H1 (cell line): ENCODE results near the gene BAK1. TPM values are rescaled to one million over a fixed set of nuclear protein-coding genes. Genes with fewer than 3 reads are reported as not detected.

Source experiments
- CTCF ChIA-PET: fragments of 300-600 bp; sonication (Branson Sonifier 250); formaldehyde crosslinking; loops from one replicate; lab custom pipeline; 2021; ENCODE audit not compliant: partially characterized antibody; lab: Charles Lee
- POLR2A ChIA-PET: fragments of 300-600 bp; sonication (Branson Sonifier 250); formaldehyde crosslinking; loops from one replicate; lab custom pipeline; 2021; ENCODE audit warnings: inconsistent platforms; ENCODE audit not compliant: partially characterized antibody; lab: Charles Lee
- DNase-seq, 2 experiments: peaks; one replicate each; pipeline versions ENCODE4 v3.0.0 to v3.0.0-alpha.2; 2010 to 2022; ENCODE audit warnings: low spot score in 2 of 2, low read depth in 1 of 2, mixed read lengths in 1 of 2
- FAIRE-seq: peaks from 2 replicates; lab custom pipeline; 2011; peaks lifted over from hg19 to GRCh38; lab: Jason Lieb, UNC
- H2AFZ ChIP-seq: 2 replicates; pipeline ENCODE4 v1.8.1; 2012; ENCODE audit warnings: low read length, inconsistent platforms
- H2AK5ac ChIP-seq: 2 replicates; pipeline ENCODE4 v1.6.1; 2013; ENCODE audit warnings: low read depth, low read length
- H2BK120ac ChIP-seq: replicated peaks from 2 replicates; pipeline ENCODE3; 2013; ENCODE audit warnings: low read depth, low read length, inconsistent platforms
- H2BK12ac ChIP-seq: 2 replicates; pipeline ENCODE4 v1.6.1; 2013; ENCODE audit warnings: low read depth, low read length
- H2BK15ac ChIP-seq: 2 replicates; pipeline ENCODE4 v1.6.1; 2013; ENCODE audit warnings: low read length
- H2BK20ac ChIP-seq: 2 replicates; pipeline ENCODE4 v1.6.1; 2013; ENCODE audit warnings: low read length
- H2BK5ac ChIP-seq: 2 replicates; pipeline ENCODE4 v1.6.1; 2013; ENCODE audit warnings: low read depth, low read length
- H3K14ac ChIP-seq: 2 replicates; pipeline ENCODE4 v1.6.1; 2013; ENCODE audit warnings: inconsistent platforms; ENCODE audit not compliant: insufficient read length
- H3K18ac ChIP-seq: 2 replicates; pipeline ENCODE4 v1.6.1; 2013; ENCODE audit warnings: low read length; ENCODE audit errors: extremely low read depth
- H3K23ac ChIP-seq: 2 replicates; pipeline ENCODE4 v1.6.1; 2013; ENCODE audit warnings: inconsistent platforms; ENCODE audit not compliant: insufficient read length
- H3K23me2 ChIP-seq: 2 replicates; pipeline ENCODE4 v1.6.1; 2013; ENCODE audit warnings: low read depth, low read length
- H3K27ac ChIP-seq: 2 replicates; pipeline ENCODE4 v1.6.1; 2011; ENCODE audit warnings: low read depth, low read length, inconsistent platforms
- H3K27me3 ChIP-seq, 4 experiments: replicated peaks in 1 of 4; 1 replicate in 1 of 4; 2 replicates in 3 of 4; pipeline versions ENCODE4 v1.6.1 to v1.8.1; 2011 to 2013; ENCODE audit warnings: low read length in 3 of 4, mild to moderate bottlenecking in 3 of 4, inconsistent platforms in 2 of 4, mixed read lengths in 2 of 4, moderate library complexity in 1 of 4; ENCODE audit not compliant: control insufficient read depth in 3 of 4, insufficient read depth in 3 of 4; ENCODE audit errors: extremely low read depth in 1 of 4
- H3K36me3 ChIP-seq, 4 experiments: 2 replicates each; pipeline versions ENCODE4 v1.6.1 to v1.8.1; 2011 to 2013; ENCODE audit warnings: mild to moderate bottlenecking in 4 of 4, low read length in 3 of 4, moderate library complexity in 2 of 4, control low read depth in 1 of 4, inconsistent platforms in 1 of 4; ENCODE audit not compliant: insufficient read depth in 4 of 4, control insufficient read depth in 2 of 4
- H3K4ac ChIP-seq: replicated peaks from 2 replicates; pipeline ENCODE3; 2013; ENCODE audit warnings: low read length, low read depth, mixed read lengths, inconsistent platforms; ENCODE audit not compliant: insufficient read length
- H3K4me1 ChIP-seq, 4 experiments: replicated peaks in 1 of 4; 1 replicate in 1 of 4; 2 replicates in 3 of 4; pipeline versions ENCODE4 v1.6.1 to v1.8.1; 2011 to 2013; ENCODE audit warnings: low read length in 3 of 4, inconsistent platforms in 2 of 4, mixed read lengths in 1 of 4; ENCODE audit not compliant: insufficient read depth in 4 of 4, control insufficient read depth in 3 of 4
- H3K4me2 ChIP-seq, 2 experiments: 2 replicates each; pipeline versions ENCODE4 v1.6.1 to v1.8.1; 2011 to 2013; ENCODE audit warnings: low read depth in 2 of 2, low read length in 2 of 2, control low read depth in 1 of 2, inconsistent platforms in 1 of 2, mild to moderate bottlenecking in 1 of 2; ENCODE audit not compliant: insufficient read depth in 1 of 2
- H3K4me3 ChIP-seq, 4 experiments: fragments of 200-600, 300-600 bp in 1 of 4; sonication (generic), shearing (Covaris generic), sonication (Bioruptor Twin) in 1 of 4; 2 replicates each; pipeline versions ENCODE4 v1.5.1 to v1.8.1; 2011 to 2016; ENCODE audit warnings: low read length in 4 of 4, low read depth in 3 of 4, control low read depth in 2 of 4, inconsistent platforms in 2 of 4, mild to moderate bottlenecking in 2 of 4, mixed read lengths in 1 of 4, moderate library complexity in 1 of 4; ENCODE audit not compliant: insufficient read depth in 2 of 4; ENCODE audit errors: extremely low read depth in 1 of 4
- H3K56ac ChIP-seq: replicated peaks from 2 replicates; pipeline ENCODE3; 2013; ENCODE audit warnings: low read depth, mild to moderate bottlenecking, mixed read lengths, low read length, inconsistent platforms; ENCODE audit not compliant: insufficient read length
- H3K79me1 ChIP-seq: 2 replicates; pipeline ENCODE4 v1.6.1; 2013; ENCODE audit warnings: low read depth, low read length, control low read depth
- H3K79me2 ChIP-seq, 2 experiments: 2 replicates each; pipeline versions ENCODE4 v1.6.1 to v1.8.1; 2012 to 2013; ENCODE audit warnings: low read length in 2 of 2, mild to moderate bottlenecking in 2 of 2, inconsistent platforms in 1 of 2; ENCODE audit not compliant: insufficient read depth in 2 of 2, control insufficient read depth in 1 of 2
- H3K9ac ChIP-seq, 4 experiments: replicated peaks in 1 of 4; 1 replicate in 1 of 4; 2 replicates in 3 of 4; pipeline versions ENCODE4 v1.6.1 to v1.8.1; 2011 to 2013; ENCODE audit warnings: low read depth in 3 of 4, low read length in 3 of 4, control low read depth in 2 of 4, mild to moderate bottlenecking in 2 of 4, moderate library complexity in 2 of 4, inconsistent platforms in 1 of 4; ENCODE audit errors: extremely low read depth in 1 of 4
- H3K9me3 ChIP-seq, 2 experiments: 2 replicates each; pipeline versions ENCODE4 v1.6.1 to v1.8.1; 2012 to 2013; ENCODE audit warnings: mild to moderate bottlenecking in 2 of 2, moderate library complexity in 2 of 2, control low read depth in 1 of 2, inconsistent platforms in 1 of 2, low read depth in 1 of 2, low read length in 1 of 2, mixed read lengths in 1 of 2; ENCODE audit not compliant: insufficient read depth in 2 of 2
- H4K20me1 ChIP-seq, 2 experiments: replicated peaks in 1 of 2; 2 replicates each; pipeline versions ENCODE3 to v1.8.1; 2011 to 2013; ENCODE audit warnings: inconsistent platforms in 2 of 2, low read length in 2 of 2, mild to moderate bottlenecking in 1 of 2; ENCODE audit not compliant: insufficient read depth in 2 of 2, control insufficient read depth in 1 of 2
- H4K5ac ChIP-seq: 2 replicates; pipeline ENCODE4 v1.6.1; 2013; ENCODE audit warnings: low read length, low read depth, mixed read lengths, inconsistent platforms; ENCODE audit not compliant: insufficient read length
- H4K8ac ChIP-seq: 2 replicates; pipeline ENCODE4 v1.8.0; 2013; ENCODE audit warnings: mild to moderate bottlenecking, moderate library complexity, low read length, inconsistent platforms; ENCODE audit not compliant: insufficient read depth; ENCODE audit errors: extremely low read depth
- H4K91ac ChIP-seq: replicated peaks from 2 replicates; pipeline ENCODE3; 2013; ENCODE audit warnings: low read length, mixed read lengths, inconsistent platforms; ENCODE audit not compliant: insufficient read length
- BRCA1 ChIP-seq: IDR thresholded peaks from 2 replicates; pipeline ENCODE4 v1.6.1; 2012; ENCODE audit warnings: low read depth, low read length, improper control_type of control experiment
- CBX5 ChIP-seq: fragments of 300-800, 300-1000 bp; sonication (generic); IDR thresholded peaks from 2 replicates; pipeline ENCODE4 v1.7.1; 2016; ENCODE audit warnings: antibody characterized with exemption, low read length, low read depth
- EGR1 ChIP-seq: IDR thresholded peaks from 2 replicates; pipeline ENCODE4 v1.6.1; 2011; ENCODE audit warnings: low read depth, low read length, borderline replicate concordance
- GABPA ChIP-seq: IDR thresholded peaks from 2 replicates; pipeline ENCODE4 v1.6.1; 2011; ENCODE audit warnings: mild to moderate bottlenecking, low read length, moderate library complexity, borderline replicate concordance; ENCODE audit not compliant: insufficient read depth
- KDM1A ChIP-seq: fragments of 200-600, 300-600 bp; sonication (generic); IDR thresholded peaks from 2 replicates; pipeline ENCODE4 v1.7.1; 2016; ENCODE audit warnings: mild to moderate bottlenecking, low read length, borderline replicate concordance
- NANOG ChIP-seq: IDR thresholded peaks from 2 replicates; pipeline ENCODE4 v1.6.1; 2011; ENCODE audit warnings: low read length, low read depth, mild to moderate bottlenecking, inconsistent platforms; ENCODE audit not compliant: insufficient read depth, poor library complexity, severe bottlenecking
- POLR2AphosphoS5 ChIP-seq: IDR thresholded peaks from 2 replicates; pipeline ENCODE4 v1.6.1; 2011; ENCODE audit warnings: low read depth, low read length
- RNF2 ChIP-seq: fragments of 200-900, 300-1000 bp; sonication (generic); IDR thresholded peaks from 2 replicates; pipeline ENCODE4 v1.7.1; 2016; ENCODE audit warnings: borderline replicate concordance, low read depth, mild to moderate bottlenecking, antibody characterized with exemption, low read length; ENCODE audit not compliant: poor library complexity, severe bottlenecking; ENCODE audit errors: missing control alignments
- SIN3A ChIP-seq, 2 experiments: IDR thresholded peaks in 1 of 2; conservative IDR thresholded peaks in 1 of 2; 2 replicates each; pipeline ENCODE4 v1.6.1; 2011 to 2012; ENCODE audit warnings: low read length in 2 of 2, improper control_type of control experiment in 1 of 2, low read depth in 1 of 2, mild to moderate bottlenecking in 1 of 2
- SP1 ChIP-seq: IDR thresholded peaks from 2 replicates; pipeline ENCODE4 v1.6.1; 2011; ENCODE audit warnings: low read depth, low read length
- YY1 ChIP-seq: IDR thresholded peaks from 2 replicates; pipeline ENCODE4 v1.6.1; 2011; ENCODE audit warnings: low read depth, mild to moderate bottlenecking, low read length
- WGBS, 2 experiments: shearing (Covaris generic) in 1 of 2; methylation state at CpG; one replicate each; pipeline versions ENCODE4 v1.1.6 to v1.1.7; 2013 to 2015; ENCODE audit warnings: low lambda C conversion rate in 2 of 2, mixed read lengths in 2 of 2, inconsistent platforms in 1 of 2, low coverage in 1 of 2, missing lambda C conversion rate in 1 of 2; ENCODE audit not compliant: insufficient replicate concordance in 2 of 2, insufficient coverage in 1 of 2, insufficient read length in 1 of 2; ENCODE audit errors: extremely low coverage in 1 of 2, missing lambda C conversion rate in 1 of 2; 5-methylcytosine and 5-hydroxymethylcytosine counted together
- polyA plus RNA-seq, 7 experiments: library from polyadenylated mRNA; depleted of rRNA in 3 of 7; stranded (reverse) in 5 of 7; unstranded in 2 of 7; fragments of >200 nt in 5 of 7; fragments of 200-250 nt in 2 of 7; gene quantifications; 1 replicate in 5 of 7; 2 replicates in 1 of 7; 4 replicates in 1 of 7; pipeline versions ENCODE4 v1.2.1 to v1.2.3, GENCODE V29; 2011 to 2013; ENCODE audit warnings: missing spikeins in 2 of 7, mixed read lengths in 2 of 7
- total RNA-seq: library from RNA; stranded (reverse); fragmentation: NEBNext Ultra II Directional; extraction: Animal tissue kit (Norgen Biotek cat#: 25700); gene quantifications from 2 replicates; pipeline ENCODE4 v1.2.1, GENCODE V29; 2021
- TF ChIP-seq, protein P1 (sequence below): IDR thresholded peaks from 2 replicates; pipeline ENCODE4 v1.6.1; 2011; ENCODE audit warnings: low read length, improper control_type of control experiment

Gene BAK1
- total and polyA plus RNA-seq, 2 of the 8 experiments (the other 6 are each of a cell fraction or from before 2014, with no cell fraction given), result 43.3 to 43.4 TPM

DNA sequence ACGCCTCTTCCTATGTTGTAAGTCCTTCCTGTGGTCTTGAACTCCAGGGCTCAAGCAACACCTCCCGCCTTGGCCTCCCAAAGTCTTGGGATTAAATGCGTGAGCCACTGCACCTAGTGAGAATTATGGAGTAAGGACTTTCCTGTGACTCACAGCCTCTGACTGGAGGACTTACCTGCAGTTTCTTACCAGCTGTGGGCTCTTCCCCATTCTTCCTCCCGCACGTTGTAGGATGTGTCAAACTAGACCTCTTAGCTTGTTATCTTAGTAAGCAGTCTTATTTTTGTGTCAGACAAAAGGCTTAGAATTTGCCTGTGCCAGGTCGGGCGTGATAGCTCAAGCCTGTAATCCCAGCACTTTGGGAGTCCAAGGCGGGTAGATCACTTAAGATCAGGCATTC lies 30.9 kb downstream of the BAK1 start:
- H2AK5ac ChIP-seq, result no peak overlapping the region
- TF ChIP-seq SIN3A (conservative IDR thresholded peaks at IDR 0.05 in 1 of 2, IDR thresholded peaks at IDR 0.05 in 1 of 2; ENCODE audit: low read depth in 1 of 2, low read length in 2 of 2) (no peak), POLR2AphosphoS5 (no peak), SP1 (no peak), GABPA (no peak), YY1 (no peak), EGR1 (no peak), KDM1A (no peak), NANOG (no peak), BRCA1 (no peak), RNF2 (no peak), CBX5 (no peak)
- TF ChIP-seq, protein P1, sequence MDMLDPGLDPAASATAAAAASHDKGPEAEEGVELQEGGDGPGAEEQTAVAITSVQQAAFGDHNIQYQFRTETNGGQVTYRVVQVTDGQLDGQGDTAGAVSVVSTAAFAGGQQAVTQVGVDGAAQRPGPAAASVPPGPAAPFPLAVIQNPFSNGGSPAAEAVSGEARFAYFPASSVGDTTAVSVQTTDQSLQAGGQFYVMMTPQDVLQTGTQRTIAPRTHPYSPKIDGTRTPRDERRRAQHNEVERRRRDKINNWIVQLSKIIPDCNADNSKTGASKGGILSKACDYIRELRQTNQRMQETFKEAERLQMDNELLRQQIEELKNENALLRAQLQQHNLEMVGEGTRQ, result no peak
- H2BK15ac ChIP-seq, result no peak overlapping the region
- no peak overlapping the region for H3K56ac ChIP-seq
- ChIA-PET CTCF (interaction anchor here (0.6 to 2.5 kb wide), 4 partner anchors 14 to 503 kb away, joined by 3 to 9 read pairs (median 4); no protein-coding TSS in a partner anchor), POLR2A (interaction anchor here (1.4 to 1.5 kb wide), 2 partner anchors 25 to 163 kb away, joined by 3 to 4 read pairs; partner anchors contain the start of gene UQCC2)
- H2AFZ ChIP-seq, result no peak overlapping the region
- no peaks in the 10 kb centered on the region for H3K9me3 ChIP-seq
- H3K79me2 ChIP-seq, result no peaks in the 10 kb centered on the region
- no peak overlapping the region for H2BK20ac ChIP-seq
- no peak for DNase-seq
- H4K8ac ChIP-seq, result no peak overlapping the region
- no peak overlapping the region for H3K4me3 ChIP-seq
- no peak overlapping the region for H2BK5ac ChIP-seq
- H4K5ac ChIP-seq, result no peak overlapping the region
- no peak for FAIRE-seq
- no peak overlapping the region for H3K9ac ChIP-seq
- no peaks in the 10 kb centered on the region for H3K36me3 ChIP-seq
- no peak overlapping the region for H2BK12ac ChIP-seq
- no peak overlapping the region for H3K18ac ChIP-seq
- H3K4me2 ChIP-seq, result no peak overlapping the region
- WGBS, 2 experiments, result 81% methylated on average over 8 of the region's 8 CpGs; no CpG with 5 or more reads in 1 of the 2 experiments
- H3K27ac ChIP-seq, result no peak overlapping the region
- no peaks in the 10 kb centered on the region for H3K79me1 ChIP-seq
- no peak overlapping the region for H3K14ac ChIP-seq
- H4K91ac ChIP-seq, result no peak overlapping the region
- H3K23ac ChIP-seq, result no peak overlapping the region
- no peaks in the 10 kb centered on the region for H3K27me3 ChIP-seq
- H2BK120ac ChIP-seq, result no peak overlapping the region
- no peak overlapping the region for H3K4ac ChIP-seq
- H3K23me2 ChIP-seq, result no peaks in the 10 kb centered on the region
- no peaks in the 10 kb centered on the region for H4K20me1 ChIP-seq
- no peaks in the 10 kb centered on the region; a peak in 2 of 7 replicates for H3K4me1 ChIP-seq
